Transverse colon (tissue), 4 donors: ENCODE results near the gene PET100. TPM values are rescaled to one million over a fixed set of nuclear protein-coding genes. Genes with fewer than 3 reads are reported as not detected.
A peak's percentile ranks its signal among the peaks of the same experiment; 100 is the strongest.

Source experiments
- DNase-seq: peaks from one replicate; pipeline ENCODE4 v3.0.0-alpha.2; 2019
- H3K27ac ChIP-seq, 4 donors: fragments of 200-600 bp; sonication (generic); 2 replicates each; pipeline ENCODE4 v1.5.1; 2016 to 2018; ENCODE audit warnings: inconsistent platforms in 4 of 4
- H3K27me3 ChIP-seq: fragments of 200-600 bp; sonication (generic); 2 replicates; pipeline ENCODE4 v1.5.1; 2017; ENCODE audit warnings: inconsistent platforms
- H3K36me3 ChIP-seq, 4 donors: fragments of 200-600 bp; sonication (generic); 2 replicates each; pipeline ENCODE4 v1.5.1; 2017 to 2019; ENCODE audit warnings: inconsistent platforms in 4 of 4
- H3K4me1 ChIP-seq, 4 donors: fragments of 200-600 bp; sonication (generic); 2 replicates each; pipeline ENCODE4 v1.5.1; 2017 to 2020; ENCODE audit warnings: inconsistent platforms in 4 of 4
- H3K4me3 ChIP-seq, 4 donors: fragments of 200-600 bp; sonication (generic); 1 replicate in 1 of 4; 2 replicates in 3 of 4; pipeline versions ENCODE4 v1.5.1 to v1.6.1; 2017 to 2019; ENCODE audit warnings: inconsistent platforms in 4 of 4
- H3K9me3 ChIP-seq, 2 donors: fragments of 200-600 bp; sonication (generic); 2 replicates each; pipeline ENCODE4 v1.5.1; 2017 to 2019; ENCODE audit warnings: inconsistent platforms in 2 of 2
- EP300 ChIP-seq: sonication (generic); formaldehyde crosslinking; IDR thresholded peaks from one replicate; pipeline ENCODE4 v1.6.1; 2017; ENCODE audit warnings: antibody characterized with exemption, low read depth
- POLR2A ChIP-seq: fragments of 450-650 bp; IDR thresholded peaks from one replicate; pipeline ENCODE4 v1.6.1; 2016; ENCODE audit warnings: antibody characterized with exemption, mild to moderate bottlenecking, moderate library complexity
- POLR2AphosphoS5 ChIP-seq, 3 donors: sonication (generic); formaldehyde crosslinking; IDR thresholded peaks; one replicate each; pipeline ENCODE4 v1.6.1; 2016; ENCODE audit warnings: antibody characterized with exemption in 3 of 3
- WGBS, 2 donors: methylation state at CpG; one replicate each; pipeline ENCODE4 v1.1.5; 2018; ENCODE audit warnings: low coverage in 1 of 2; 5-methylcytosine and 5-hydroxymethylcytosine counted together
- in situ Hi-C, 4 donors: fragments of 200-750 bp; cut with MboI; loops; one replicate each; pipeline versions ENCODE4 v1.15.0 to v1.15.1; 2017; ENCODE audit warnings: low sequenced_read_pairs in 3 of 4, low pct_ligation_motif_present in 1 of 4, low pct_unique_long_range_greater_than_20kb in 1 of 4
- intact Hi-C: fragments of 100-400 bp; cut with DNase I; formaldehyde crosslinking; loops from one replicate; pipeline ENCODE4 v1.15.1; 2023; ENCODE audit warnings: low total_unique reads
- total RNA-seq, 4 donors: library from RNA; depleted of rRNA; stranded (reverse); fragments of >200 nt; gene quantifications; one replicate each; pipeline ENCODE4 v1.1.0, GENCODE V29; 2016
- TF ChIP-seq, protein P1 (sequence below), 5 experiments: fragments of 200-600 bp in 3 of 5; fragments of 450-650 bp in 2 of 5; sonication (generic) in 3 of 5; IDR thresholded peaks; 1 replicate in 2 of 5; 2 replicates in 3 of 5; pipeline ENCODE4 v1.5.1; 2016 to 2017; ENCODE audit warnings: antibody characterized with exemption in 5 of 5, inconsistent platforms in 3 of 5, mild to moderate bottlenecking in 2 of 5, moderate library complexity in 1 of 5

Gene PET100, protein sequence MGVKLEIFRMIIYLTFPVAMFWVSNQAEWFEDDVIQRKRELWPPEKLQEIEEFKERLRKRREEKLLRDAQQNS
- total RNA-seq, result 10 to 100 TPM in 2 of 4 donors, not detected in 2; 16.4 to 48.0 TPM

DNA sequence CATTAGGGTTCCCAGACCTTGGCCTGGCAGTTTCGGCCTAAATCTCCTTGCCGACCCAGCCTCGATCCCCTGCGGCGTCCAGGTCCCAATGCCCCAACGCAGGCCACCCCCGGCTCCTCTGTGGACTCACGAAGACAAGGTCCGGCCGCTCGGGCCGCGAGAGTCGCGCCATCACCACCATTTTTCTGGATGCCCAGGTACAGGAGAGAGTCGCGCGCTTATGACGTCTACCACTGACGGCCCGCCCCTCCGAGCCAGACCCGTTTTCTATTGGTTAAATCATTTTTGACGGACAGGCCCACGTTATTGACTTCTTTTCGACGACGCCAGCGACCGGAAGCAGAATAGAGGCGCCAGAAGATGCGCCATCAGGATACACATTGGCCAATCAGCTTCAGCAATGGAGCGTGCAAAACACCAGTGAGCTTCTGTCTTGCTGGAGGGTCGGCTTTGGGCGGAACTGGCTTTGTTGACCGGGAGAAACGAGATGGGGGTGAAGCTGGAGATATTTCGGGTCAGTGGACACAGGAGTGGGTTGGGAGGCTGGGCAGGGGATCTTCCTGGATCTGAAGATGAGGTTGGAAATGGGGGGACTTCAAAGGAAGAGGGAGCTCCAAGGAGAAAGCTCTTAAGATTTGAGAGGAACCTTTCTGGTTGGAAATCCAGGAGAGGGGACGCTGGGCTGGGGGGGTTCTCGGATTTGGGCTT lies at the start of gene PET100, which contains the start of gene XAB2:
Gene PET100 (plus strand): TSS at position 447 of the 708 bp plus-strand sequence. CDS start 41 bp downstream, at position 488.
Gene XAB2 (minus strand): TSS at position 199 of the 708 bp plus-strand sequence. CDS start 18 bp downstream, at position 181.
- TF ChIP-seq POLR2A (peak; percentile 64), POLR2AphosphoS5 (IDR thresholded peaks at IDR 0.05) (peak; percentile 58 to 76 (median 66))
- TF ChIP-seq, protein P1, sequence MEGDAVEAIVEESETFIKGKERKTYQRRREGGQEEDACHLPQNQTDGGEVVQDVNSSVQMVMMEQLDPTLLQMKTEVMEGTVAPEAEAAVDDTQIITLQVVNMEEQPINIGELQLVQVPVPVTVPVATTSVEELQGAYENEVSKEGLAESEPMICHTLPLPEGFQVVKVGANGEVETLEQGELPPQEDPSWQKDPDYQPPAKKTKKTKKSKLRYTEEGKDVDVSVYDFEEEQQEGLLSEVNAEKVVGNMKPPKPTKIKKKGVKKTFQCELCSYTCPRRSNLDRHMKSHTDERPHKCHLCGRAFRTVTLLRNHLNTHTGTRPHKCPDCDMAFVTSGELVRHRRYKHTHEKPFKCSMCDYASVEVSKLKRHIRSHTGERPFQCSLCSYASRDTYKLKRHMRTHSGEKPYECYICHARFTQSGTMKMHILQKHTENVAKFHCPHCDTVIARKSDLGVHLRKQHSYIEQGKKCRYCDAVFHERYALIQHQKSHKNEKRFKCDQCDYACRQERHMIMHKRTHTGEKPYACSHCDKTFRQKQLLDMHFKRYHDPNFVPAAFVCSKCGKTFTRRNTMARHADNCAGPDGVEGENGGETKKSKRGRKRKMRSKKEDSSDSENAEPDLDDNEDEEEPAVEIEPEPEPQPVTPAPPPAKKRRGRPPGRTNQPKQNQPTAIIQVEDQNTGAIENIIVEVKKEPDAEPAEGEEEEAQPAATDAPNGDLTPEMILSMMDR (IDR thresholded peaks at IDR 0.05), result no peak
- intact Hi-C loops (loop anchor here (10.0 kb wide), 1 partner anchor 1205 kb away; the partner anchor contains the start of gene KHSRP), in situ Hi-C loops (no loop called here)
- DNase-seq, result peak; percentile 97
- Histone ChIP-seq H3K27ac (peak within 1 kb of the TSS; percentile 78 to 90 (median 84)), H3K27me3 (no peaks in the 10 kb centered on the region), H3K4me3 (peak within 1 kb of the TSS; percentile 68 to 99 (median 80)), H3K36me3 (no peaks in the 10 kb centered on the region), H3K9me3 (no peaks in the 10 kb centered on the region), H3K4me1 (peaks cover 15 to 29% (median 24%) of the 10 kb centered on the region in 4 donors)
- 0 to 1% methylated on average over 8 to 40 of the region's 40 CpGs for WGBS, 2 donors

DNA sequence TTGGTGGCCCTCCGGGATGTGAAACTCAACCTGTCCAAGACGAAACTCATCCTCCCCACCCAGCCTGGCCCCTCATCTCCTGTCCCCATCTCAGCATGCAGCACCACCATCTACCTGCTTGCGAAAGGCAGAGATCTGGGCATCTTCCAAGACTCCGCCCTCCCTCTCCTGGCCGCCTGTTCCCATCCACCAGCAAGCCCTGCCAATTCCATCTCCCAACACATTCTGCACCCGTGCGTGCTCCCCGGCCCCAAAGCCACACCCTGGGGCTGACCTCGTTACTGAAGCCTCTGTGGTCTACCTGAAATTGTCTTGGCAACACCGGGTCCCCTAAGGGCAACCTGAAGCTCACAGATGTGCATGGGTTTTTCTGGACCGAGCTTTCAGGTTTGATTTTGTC lies 47.1 kb upstream of the PET100 start:
- no peak for TF ChIP-seq POLR2A
- TF ChIP-seq, protein P1 (IDR thresholded peaks at IDR 0.05), result no peak
- no peak for TF ChIP-seq EP300
- no peak for TF ChIP-seq POLR2AphosphoS5 (IDR thresholded peaks at IDR 0.05)
- intact Hi-C loops (no loop called here), in situ Hi-C loops (no loop called here)
- Histone ChIP-seq H3K9me3 (no peaks in the 10 kb centered on the region), H3K27ac (no peak overlapping the region), H3K4me1 (no peaks in the 10 kb centered on the region), H3K27me3 (peaks cover 2% of the 10 kb centered on the region), H3K4me3 (no peak overlapping the region), H3K36me3 (no peaks in the 10 kb centered on the region)
- no peak for DNase-seq
- 42 to 48% methylated on average over 6 to 11 of the region's 11 CpGs for WGBS, 2 donors

DNA sequence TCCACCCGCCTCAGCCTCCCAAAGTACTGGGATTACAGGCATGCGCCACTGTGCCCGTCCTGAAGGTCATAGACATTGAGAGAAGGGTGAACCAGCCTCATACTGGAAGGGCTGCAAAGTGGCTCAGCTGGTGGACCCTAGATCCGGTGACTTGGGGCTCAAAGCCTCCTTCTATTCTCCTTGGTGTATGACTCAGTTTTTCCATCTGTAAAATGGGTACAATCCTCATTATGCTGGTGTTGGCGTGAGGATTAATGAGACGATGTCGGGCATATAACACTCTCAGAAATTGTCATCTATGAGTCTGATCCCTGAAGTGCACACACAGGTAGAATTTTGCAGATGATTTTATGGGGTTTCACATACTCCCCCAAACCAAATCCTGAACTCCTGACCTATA lies 39.8 kb upstream of the PET100 start:
- Histone ChIP-seq H3K36me3 (no peaks in the 10 kb centered on the region), H3K9me3 (no peaks in the 10 kb centered on the region), H3K27ac (no peak overlapping the region), H3K4me3 (no peak overlapping the region), H3K4me1 (no peaks in the 10 kb centered on the region), H3K27me3 (peaks cover 31% of the 10 kb centered on the region)
- intact Hi-C loops, result loop anchor here (2.0 kb wide), 1 partner anchor 239 kb away; no protein-coding TSS in a partner anchor
- 86 to 92% methylated on average over 3 to 7 of the region's 7 CpGs for WGBS, 2 donors
- no peak for DNase-seq
- in situ Hi-C loops, result no loop called here
- TF ChIP-seq, protein P1 (IDR thresholded peaks at IDR 0.05), result no peak
- TF ChIP-seq POLR2A (no peak), EP300 (no peak), POLR2AphosphoS5 (IDR thresholded peaks at IDR 0.05) (no peak)

DNA sequence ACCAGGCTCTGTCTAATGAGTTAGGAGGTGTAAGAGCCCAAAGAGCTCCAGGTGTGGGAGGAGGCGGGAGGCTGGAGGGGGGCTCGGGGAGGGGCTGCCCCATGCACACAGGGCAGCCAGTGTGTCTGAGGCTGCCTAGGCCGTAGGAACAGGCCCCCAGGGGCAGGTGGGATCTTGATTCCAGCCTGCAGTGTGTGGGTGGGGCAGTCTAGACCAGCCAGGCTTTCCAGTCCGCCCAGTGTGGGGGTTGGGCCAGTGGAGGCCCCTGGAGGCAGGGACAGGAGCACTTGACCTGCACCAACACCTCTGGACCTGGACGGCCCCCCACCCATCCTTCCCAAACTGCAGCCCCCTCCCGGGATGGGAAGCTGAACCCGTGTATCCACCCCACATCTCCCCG lies 39.3 kb upstream of the PET100 start:
- Histone ChIP-seq H3K27ac (no peak overlapping the region), H3K4me3 (no peak overlapping the region), H3K27me3 (peaks cover 35% of the 10 kb centered on the region), H3K4me1 (no peaks in the 10 kb centered on the region), H3K36me3 (no peaks in the 10 kb centered on the region), H3K9me3 (no peaks in the 10 kb centered on the region)
- in situ Hi-C loops, result no loop called here
- peak; percentile 50 for DNase-seq
- WGBS, 2 donors, result 51 to 80% methylated on average over 1 to 4 of the region's 8 CpGs
- intact Hi-C loops, result loop anchor here (2.0 kb wide), 1 partner anchor 239 kb away; no protein-coding TSS in a partner anchor
- no peak for TF ChIP-seq POLR2A
- TF ChIP-seq, protein P1 (IDR thresholded peaks at IDR 0.05), result no peak
- no peak for TF ChIP-seq EP300
- TF ChIP-seq POLR2AphosphoS5 (IDR thresholded peaks at IDR 0.05), result no peak
